ENCODE results near the gene RPL3. TPM values are rescaled to one million over a fixed set of nuclear protein-coding genes. Genes with fewer than 3 reads are reported as not detected.
"Not testable (repeated sequence)": the region's sequence is repeated elsewhere in the genome, so short reads cannot be mapped to it uniquely, and the experiment has no call there.

RPL3 gene
- total RNA-seq, 2 experiments from 2014 or later, result 3,952 to 3,974 TPM

GRCh38 chr22:39359659-39360195 is 40.3 kb upstream of the RPL3 start:
- Histone ChIP-seq H3K27me3 (ENCODE audit: control insufficient read depth in 1 of 2, insufficient read depth in 2 of 2, low read length in 2 of 2) (no peaks in the 10 kb centered on the region), H3K4me3 (ENCODE audit: low read length) (no peak overlapping the region), H3K4me1 (ENCODE audit: insufficient read depth, low read length) (no peaks in the 10 kb centered on the region), H3K9me3 (ENCODE audit: control insufficient read depth in 1 of 2, insufficient read depth in 1 of 2, low read length in 2 of 2) (no peaks in the 10 kb centered on the region), H3K36me3 (ENCODE audit: insufficient read depth, low read length) (no peaks in the 10 kb centered on the region), H3K27ac (ENCODE audit: low read depth in 1 of 2, low read length in 2 of 2) (no peak overlapping the region)
- ChIA-PET CTCF (no interaction called here), POLR2A (no interaction called here)
- H3K9me3 Mint-ChIP-seq, result no peaks in the 10 kb centered on the region
- ATAC-seq (ENCODE audit: poor library complexity), result no peak
- H3K27ac Mint-ChIP-seq, result no peak overlapping the region
- intact Hi-C loops (cut with DNase I, micrococcal nuclease), result no loop called here
- no peak for DNase-seq
- TF ChIP-seq CTCF (IDR thresholded peaks at IDR 0.05), result no peak
- H3K4me3 Mint-ChIP-seq, result no peak overlapping the region
- H3K36me3 Mint-ChIP-seq (ENCODE audit: low read depth), result no peaks in the 10 kb centered on the region
- H3K27me3 Mint-ChIP-seq, result no peaks in the 10 kb centered on the region
- H3K4me1 Mint-ChIP-seq (ENCODE audit: low read depth), result no peaks in the 10 kb centered on the region

DNA sequence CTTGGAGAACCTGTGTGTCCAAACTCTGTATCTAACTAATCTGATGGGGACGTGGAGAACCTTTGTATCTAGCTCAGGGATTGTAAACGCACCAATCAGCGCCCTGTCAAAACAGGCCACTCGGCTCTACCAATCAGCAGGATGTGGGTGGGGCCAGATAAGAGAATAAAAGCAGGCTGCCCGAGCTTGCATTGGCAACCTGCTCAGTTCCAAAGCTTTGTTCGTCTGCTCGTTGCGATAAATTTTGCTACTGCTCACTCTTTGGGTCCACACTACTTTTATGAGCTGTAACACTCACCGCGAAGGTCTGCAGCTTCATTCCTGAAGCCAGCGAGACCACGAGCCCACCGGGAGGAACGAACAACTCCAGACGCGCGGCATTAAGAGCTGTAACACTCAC is 38.8 kb upstream of the RPL3 start:
- H3K4me1 ChIP-seq (ENCODE audit: insufficient read depth, low read length); ATAC-seq (ENCODE audit: poor library complexity); H3K36me3 ChIP-seq (ENCODE audit: insufficient read depth, low read length); H3K4me3 Mint-ChIP-seq; H3K27me3 ChIP-seq (ENCODE audit: control insufficient read depth in 1 of 2, insufficient read depth in 2 of 2, low read length in 2 of 2); H3K36me3 Mint-ChIP-seq (ENCODE audit: low read depth); H3K4me1 Mint-ChIP-seq (ENCODE audit: low read depth); H3K27ac ChIP-seq (ENCODE audit: low read depth in 1 of 2, low read length in 2 of 2); H3K9me3 Mint-ChIP-seq; POLR2A ChIA-PET; H3K4me3 ChIP-seq (ENCODE audit: low read length); H3K9me3 ChIP-seq (ENCODE audit: control insufficient read depth in 1 of 2, insufficient read depth in 1 of 2, low read length in 2 of 2); H3K27me3 Mint-ChIP-seq; DNase-seq; intact Hi-C loops (cut with DNase I, micrococcal nuclease); H3K27ac Mint-ChIP-seq: not testable (repeated sequence)
- CTCF ChIA-PET, result interaction anchor here (1.1 kb wide), 1 partner anchor 15 kb away, joined by 3 read pairs; no protein-coding TSS in a partner anchor

- H3K9me3 ChIP-seq (ENCODE audit: control insufficient read depth in 1 of 2, insufficient read depth in 1 of 2, low read length in 2 of 2); ATAC-seq (ENCODE audit: poor library complexity); H3K4me1 ChIP-seq (ENCODE audit: insufficient read depth, low read length); intact Hi-C loops (cut with DNase I, micrococcal nuclease); DNase-seq; H3K9me3 Mint-ChIP-seq; H3K4me1 Mint-ChIP-seq (ENCODE audit: low read depth); H3K36me3 Mint-ChIP-seq (ENCODE audit: low read depth); H3K27ac Mint-ChIP-seq; H3K4me3 Mint-ChIP-seq; POLR2A ChIA-PET; H3K4me3 ChIP-seq (ENCODE audit: low read length); CTCF ChIA-PET; H3K36me3 ChIP-seq (ENCODE audit: insufficient read depth, low read length); H3K27ac ChIP-seq (ENCODE audit: low read depth in 1 of 2, low read length in 2 of 2); H3K27me3 ChIP-seq (ENCODE audit: control insufficient read depth in 1 of 2, insufficient read depth in 2 of 2, low read length in 2 of 2); H3K27me3 Mint-ChIP-seq: not testable (repeated sequence)
Observed at GRCh38 chr22:39357110-39358108, 38.0 kb upstream of the RPL3 start.

- intact Hi-C loops (cut with DNase I, micrococcal nuclease), result no loop called here
- Mint-ChIP-seq H3K36me3 (ENCODE audit: low read depth) (no peaks in the 10 kb centered on the region), H3K27ac (no peak overlapping the region), H3K27me3 (no peaks in the 10 kb centered on the region), H3K4me1 (ENCODE audit: low read depth) (peaks cover 5% of the 10 kb centered on the region), H3K4me3 (no peak overlapping the region), H3K9me3 (no peaks in the 10 kb centered on the region)
- no peaks in the 10 kb centered on the region for H3K36me3 ChIP-seq (ENCODE audit: insufficient read depth, low read length)
- DNase-seq (no peak), ATAC-seq (ENCODE audit: poor library complexity) (no peak)
- no peak overlapping the region for H3K4me3 ChIP-seq (ENCODE audit: low read length)
- no peaks in the 10 kb centered on the region for H3K4me1 ChIP-seq (ENCODE audit: insufficient read depth, low read length)
- H3K27ac ChIP-seq (ENCODE audit: low read depth in 1 of 2, low read length in 2 of 2), result no peak overlapping the region
- H3K9me3 ChIP-seq (ENCODE audit: control insufficient read depth in 1 of 2, insufficient read depth in 1 of 2, low read length in 2 of 2), result no peaks in the 10 kb centered on the region
- ChIA-PET CTCF (no interaction called here), POLR2A (no interaction called here)
- no peak for TF ChIP-seq CTCF (IDR thresholded peaks at IDR 0.05)
- H3K27me3 ChIP-seq (ENCODE audit: control insufficient read depth in 1 of 2, insufficient read depth in 2 of 2, low read length in 2 of 2), result peaks cover 3 to 10% of the 10 kb centered on the region in 2 experiments
Observed at GRCh38 chr22:39356464-39356863, 37.0 kb upstream of the RPL3 start.

DNA sequence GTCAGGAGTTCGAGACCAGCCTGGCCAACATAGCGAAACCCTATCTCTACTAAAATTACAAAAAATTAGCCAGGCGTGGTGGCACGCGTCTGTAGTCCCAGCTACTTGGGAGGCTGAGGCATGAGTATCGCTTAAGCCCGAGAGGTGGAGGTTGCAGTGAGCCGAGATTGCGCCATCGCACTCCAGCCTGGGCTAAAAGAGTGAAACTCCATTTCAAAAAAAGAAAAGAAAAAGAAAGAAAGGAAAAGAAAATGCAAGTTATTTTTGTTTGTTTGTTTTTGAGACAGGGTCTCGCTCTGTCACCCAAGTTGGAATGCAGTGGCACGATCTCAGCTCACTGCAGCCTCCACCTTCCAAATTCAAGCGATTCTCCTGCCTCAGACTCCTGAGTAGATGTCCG is 36.4 kb upstream of the RPL3 start:
- ATAC-seq (ENCODE audit: poor library complexity); H3K36me3 ChIP-seq (ENCODE audit: insufficient read depth, low read length); intact Hi-C loops (cut with DNase I, micrococcal nuclease); H3K4me1 Mint-ChIP-seq (ENCODE audit: low read depth); H3K9me3 ChIP-seq (ENCODE audit: control insufficient read depth in 1 of 2, insufficient read depth in 1 of 2, low read length in 2 of 2); H3K9me3 Mint-ChIP-seq; H3K36me3 Mint-ChIP-seq (ENCODE audit: low read depth); H3K4me3 Mint-ChIP-seq; DNase-seq; CTCF ChIA-PET; POLR2A ChIA-PET; H3K4me1 ChIP-seq (ENCODE audit: insufficient read depth, low read length); H3K27me3 Mint-ChIP-seq; H3K27ac Mint-ChIP-seq; H3K27ac ChIP-seq (ENCODE audit: low read depth in 1 of 2, low read length in 2 of 2); H3K4me3 ChIP-seq (ENCODE audit: low read length): not testable (repeated sequence)
- peaks cover 8 to 14% of the 10 kb centered on the region in 2 experiments for H3K27me3 ChIP-seq (ENCODE audit: control insufficient read depth in 1 of 2, insufficient read depth in 2 of 2, low read length in 2 of 2)

Data from CD4-positive, alpha-beta T cell (primary cell).